Glutamatergic neuron (in vitro differentiated cells): ENCODE results near the gene VIPR1. TPM values are rescaled to one million over a fixed set of nuclear protein-coding genes. Genes with fewer than 3 reads are reported as not detected.

ENCODE experiments used
- DNase-seq: peaks from one replicate; pipeline ENCODE4 v3.0.0; 2022
- H3K27ac Mint-ChIP-seq: one replicate; pipeline ENCODE4 v1.8.0; 2020; ENCODE audit warnings: mild to moderate bottlenecking, mixed read lengths, inconsistent platforms; ENCODE audit not compliant: unreplicated experiment
- H3K27me3 Mint-ChIP-seq: one replicate; pipeline ENCODE4 v1.8.0; 2020; ENCODE audit warnings: mild to moderate bottlenecking, moderate library complexity, mixed read lengths, inconsistent platforms; ENCODE audit not compliant: unreplicated experiment
- H3K36me3 Mint-ChIP-seq: one replicate; pipeline ENCODE4 v1.8.0; 2020; ENCODE audit warnings: mild to moderate bottlenecking, mixed read lengths, inconsistent platforms; ENCODE audit not compliant: unreplicated experiment
- H3K4me1 Mint-ChIP-seq: one replicate; pipeline ENCODE4 v1.8.0; 2020; ENCODE audit warnings: mild to moderate bottlenecking, low read depth, mixed read lengths, inconsistent platforms; ENCODE audit not compliant: unreplicated experiment
- H3K4me3 Mint-ChIP-seq: one replicate; pipeline ENCODE4 v1.8.0; 2020; ENCODE audit warnings: mild to moderate bottlenecking, mixed read lengths, inconsistent platforms; ENCODE audit not compliant: unreplicated experiment
- H3K9me3 Mint-ChIP-seq: one replicate; pipeline ENCODE4 v1.8.0; 2020; ENCODE audit warnings: mild to moderate bottlenecking, moderate library complexity, mixed read lengths, inconsistent platforms; ENCODE audit not compliant: unreplicated experiment
- CTCF ChIP-seq: fragments of 200-600 bp; sonication (generic); IDR thresholded peaks from one replicate; pipeline ENCODE4 v1.5.0; 2021; ENCODE audit not compliant: partially characterized antibody, unreplicated experiment
- total RNA-seq: library from RNA; stranded (reverse); fragmentation: NEBNext Ultra II Directional; extraction: Animal tissue kit (Norgen Biotek cat#: 25700); gene quantifications from one replicate; pipeline ENCODE4 v1.2.1, GENCODE V29; 2021; ENCODE audit not compliant: unreplicated experiment

The VIPR1 gene
- total RNA-seq, 1 donor from 2014 or later = not detected

DNA sequence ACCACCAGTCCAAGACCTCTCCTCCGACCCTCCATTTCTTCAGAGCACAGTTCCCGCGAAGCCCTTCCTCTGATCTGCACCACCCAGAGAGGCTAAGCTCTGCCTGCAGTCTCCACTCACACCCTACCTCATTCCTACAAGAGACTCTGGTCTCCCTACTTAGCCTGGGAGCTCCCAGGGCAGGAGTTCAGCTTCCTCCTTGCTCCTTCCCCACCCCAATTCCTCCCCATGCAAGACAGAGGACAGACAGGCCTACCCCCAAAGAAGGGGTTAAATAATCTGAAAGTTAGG lies 12.6 kb upstream of the VIPR1 start:
- Mint-ChIP-seq H3K36me3 (peaks cover 6% of the 10 kb centered on the region), H3K27me3 (no peaks in the 10 kb centered on the region), H3K4me3 (no peak overlapping the region), H3K4me1 (peaks cover 2% of the 10 kb centered on the region), H3K9me3 (peaks cover 2% of the 10 kb centered on the region), H3K27ac (no peak overlapping the region)
- DNase-seq = no peak
- TF ChIP-seq CTCF = no peak

GRCh38 chr3:42490243-42490642 lies 12.2 kb upstream of the VIPR1 start:
- no peak overlapping the region for H3K4me3 Mint-ChIP-seq
- H3K27me3 Mint-ChIP-seq = no peaks in the 10 kb centered on the region
- no peak overlapping the region for H3K27ac Mint-ChIP-seq
- peaks cover 2% of the 10 kb centered on the region for H3K9me3 Mint-ChIP-seq
- no peak for TF ChIP-seq CTCF
- H3K4me1 Mint-ChIP-seq = peaks cover 2% of the 10 kb centered on the region
- peaks cover 6% of the 10 kb centered on the region for H3K36me3 Mint-ChIP-seq
- no peak for DNase-seq

DNA sequence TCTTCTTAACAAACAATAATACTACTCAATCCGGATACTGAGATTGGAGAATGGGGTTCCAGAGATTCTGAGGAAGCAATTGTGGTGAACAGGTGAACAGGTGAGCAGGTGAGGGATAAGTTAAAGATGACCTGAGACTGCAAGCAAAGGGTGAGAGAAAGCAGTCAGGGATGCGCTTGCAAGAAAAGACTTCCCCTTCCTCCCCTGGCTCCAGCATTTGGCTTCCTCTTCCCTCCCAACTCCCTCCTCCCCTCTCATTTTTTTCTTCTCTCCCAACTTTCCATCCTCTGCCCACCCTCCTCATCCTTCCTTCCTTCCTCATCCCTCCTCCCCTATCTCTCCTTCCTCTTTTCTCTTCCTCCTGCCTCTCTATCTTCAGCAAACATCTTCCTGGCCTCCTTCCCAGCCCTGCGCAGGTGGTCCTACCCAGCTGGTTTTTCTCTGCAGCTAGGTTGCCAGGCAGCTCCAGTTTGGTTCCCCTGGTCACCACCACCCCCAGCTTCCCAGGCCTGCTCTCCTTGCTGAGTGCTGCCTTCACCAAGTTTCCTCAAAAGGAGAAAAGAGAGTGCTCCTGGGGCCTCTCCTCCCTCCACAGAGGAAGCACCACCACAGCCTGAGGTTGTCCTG lies 10.4 kb upstream of the VIPR1 start:
- H3K4me3 Mint-ChIP-seq = no peak overlapping the region
- no peak for TF ChIP-seq CTCF
- H3K27me3 Mint-ChIP-seq = no peaks in the 10 kb centered on the region
- H3K4me1 Mint-ChIP-seq = peaks cover 2% of the 10 kb centered on the region
- DNase-seq = no peak
- peaks cover 2% of the 10 kb centered on the region for H3K9me3 Mint-ChIP-seq
- H3K27ac Mint-ChIP-seq = no peak overlapping the region
- H3K36me3 Mint-ChIP-seq = peaks cover 6% of the 10 kb centered on the region

DNA sequence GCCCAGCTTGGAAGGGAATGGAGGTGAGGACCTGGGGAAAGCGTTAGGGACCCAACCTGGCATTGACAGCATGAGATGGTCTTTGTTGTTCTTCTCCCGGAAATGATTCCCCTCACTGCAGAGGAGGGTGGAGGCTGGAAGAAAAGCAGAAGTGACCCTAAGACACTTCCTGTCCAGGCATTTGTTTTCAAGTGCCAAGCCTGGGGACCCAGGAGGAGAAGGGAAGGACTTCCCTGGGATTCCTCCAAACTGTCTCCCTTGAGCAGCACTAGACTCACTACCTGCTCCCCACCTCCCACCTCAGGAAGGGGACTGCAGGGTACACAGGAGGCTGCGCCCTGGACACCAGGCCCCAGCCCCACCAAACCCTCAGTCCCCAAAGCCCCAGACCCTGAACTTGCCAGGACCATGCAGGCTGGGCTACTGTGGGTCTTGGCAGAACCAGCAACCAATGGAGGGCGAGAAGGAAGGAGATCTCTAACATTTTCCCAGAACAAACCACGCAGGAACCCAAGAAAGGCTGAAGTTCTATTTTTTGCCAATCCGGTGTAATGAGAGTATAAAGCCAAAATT lies 9.8 kb upstream of the VIPR1 start:
- Mint-ChIP-seq H3K9me3 (peaks cover 2% of the 10 kb centered on the region), H3K36me3 (peaks cover 6% of the 10 kb centered on the region), H3K27me3 (no peaks in the 10 kb centered on the region), H3K27ac (no peak overlapping the region), H3K4me1 (peaks cover 2% of the 10 kb centered on the region), H3K4me3 (no peak overlapping the region)
- no peak for TF ChIP-seq CTCF
- no peak for DNase-seq

GRCh38 chr3:42493126-42493797 lies 9.2 kb upstream of the VIPR1 start:
- peaks cover under 1% of the 10 kb centered on the region for H3K27me3 Mint-ChIP-seq
- peaks cover 2% of the 10 kb centered on the region for H3K9me3 Mint-ChIP-seq
- H3K27ac Mint-ChIP-seq = no peak overlapping the region
- DNase-seq = no peak
- H3K4me1 Mint-ChIP-seq = peaks cover 2% of the 10 kb centered on the region
- peaks cover 5% of the 10 kb centered on the region for H3K36me3 Mint-ChIP-seq
- TF ChIP-seq CTCF = no peak
- no peak overlapping the region for H3K4me3 Mint-ChIP-seq
